Astrocyte (in vitro differentiated cells and primary cell): Measurements from ENCODE around the gene EXOC4. TPM values are rescaled to one million over a fixed set of nuclear protein-coding genes. Genes with fewer than 3 reads are reported as not detected.

Experiments used
- DNase-seq: peaks from one replicate; pipeline ENCODE4 v3.0.0-alpha.2; 2010; ENCODE audit warnings: low read depth
- FAIRE-seq: peaks from 2 replicates; lab custom pipeline; 2011; peaks lifted over from hg19 to GRCh38; lab: Jason Lieb, UNC
- H2AFZ ChIP-seq: 2 replicates; pipeline ENCODE4 v1.6.0; 2012; ENCODE audit warnings: low read depth, low read length, inconsistent platforms
- H3K27ac ChIP-seq: 2 replicates; pipeline ENCODE4 v1.5.1; 2011; ENCODE audit warnings: low read depth, low read length, inconsistent platforms
- H3K27me3 ChIP-seq: 2 replicates; pipeline ENCODE4 v1.6.0; 2011; ENCODE audit warnings: low read length, inconsistent platforms; ENCODE audit not compliant: insufficient read depth
- H3K36me3 ChIP-seq: 2 replicates; pipeline ENCODE4 v1.5.1; 2011; ENCODE audit warnings: low read length, inconsistent platforms; ENCODE audit not compliant: insufficient read depth
- H3K4me1 ChIP-seq: 2 replicates; pipeline ENCODE4 v1.5.1; 2011; ENCODE audit warnings: low read length, inconsistent platforms; ENCODE audit not compliant: insufficient read depth
- H3K4me2 ChIP-seq: 2 replicates; pipeline ENCODE4 v1.6.0; 2012; ENCODE audit warnings: low read length, inconsistent platforms
- H3K4me3 ChIP-seq: 2 replicates; pipeline ENCODE4 v1.5.1; 2011; ENCODE audit warnings: low read depth, mild to moderate bottlenecking, low read length, inconsistent platforms; ENCODE audit not compliant: insufficient read depth
- H3K79me2 ChIP-seq: 2 replicates; pipeline ENCODE4 v1.6.0; 2012; ENCODE audit warnings: mild to moderate bottlenecking, low read length, inconsistent platforms; ENCODE audit not compliant: insufficient read depth
- H3K9ac ChIP-seq: 2 replicates; pipeline ENCODE4 v1.6.0; 2012; ENCODE audit warnings: mild to moderate bottlenecking, low read length, inconsistent platforms
- H3K9me3 ChIP-seq: 2 replicates; pipeline ENCODE4 v1.5.1; 2012; ENCODE audit warnings: low read depth, mild to moderate bottlenecking, low read length, inconsistent platforms; ENCODE audit not compliant: insufficient read depth
- H4K20me1 ChIP-seq: 2 replicates; pipeline ENCODE4 v1.6.0; 2012; ENCODE audit warnings: low read length, inconsistent platforms; ENCODE audit not compliant: insufficient read depth
- H3K27ac Mint-ChIP-seq: one replicate; pipeline ENCODE4 v1.8.0; 2021; ENCODE audit warnings: mild to moderate bottlenecking, mixed read lengths; ENCODE audit not compliant: unreplicated experiment
- H3K27me3 Mint-ChIP-seq: one replicate; pipeline ENCODE4 v1.8.0; 2021; ENCODE audit warnings: low read depth, mixed read lengths; ENCODE audit not compliant: unreplicated experiment
- H3K36me3 Mint-ChIP-seq: one replicate; pipeline ENCODE4 v1.8.0; 2021; ENCODE audit warnings: low read depth, mixed read lengths; ENCODE audit not compliant: unreplicated experiment
- H3K4me1 Mint-ChIP-seq: one replicate; pipeline ENCODE4 v1.8.0; 2021; ENCODE audit warnings: low read depth, mixed read lengths; ENCODE audit not compliant: unreplicated experiment
- H3K4me3 Mint-ChIP-seq: one replicate; pipeline ENCODE4 v1.8.0; 2021; ENCODE audit warnings: mild to moderate bottlenecking, moderate library complexity, mixed read lengths; ENCODE audit not compliant: unreplicated experiment
- H3K9me3 Mint-ChIP-seq: one replicate; pipeline ENCODE4 v1.8.0; 2021; ENCODE audit warnings: mild to moderate bottlenecking, mixed read lengths; ENCODE audit not compliant: unreplicated experiment
- CTCF ChIP-seq: IDR thresholded peaks from 2 replicates; pipeline ENCODE4 v1.5.1; 2011; ENCODE audit warnings: low read depth, mild to moderate bottlenecking, inconsistent platforms, low read length, moderate library complexity; ENCODE audit not compliant: insufficient read depth
- EZH2 ChIP-seq: IDR thresholded peaks from 2 replicates; pipeline ENCODE4 v1.6.1; 2012; ENCODE audit warnings: mild to moderate bottlenecking, low read length, inconsistent platforms; ENCODE audit not compliant: insufficient read depth
- total RNA-seq: library from RNA; stranded (reverse); gene quantifications from 2 replicates; pipeline ENCODE4 v1.2.1, GENCODE V29; 2021

EXOC4 gene
- total RNA-seq, 1 donor from 2014 or later: 57.5 TPM

- TF ChIP-seq CTCF: no peak
- TF ChIP-seq EZH2: no peak
- no peak overlapping the region for H3K4me2 ChIP-seq
- no peak overlapping the region for H3K27ac ChIP-seq
- no peaks in the 10 kb centered on the region for H3K4me1 ChIP-seq
- H3K9ac ChIP-seq: no peak overlapping the region
- Mint-ChIP-seq H3K36me3 (peaks cover 6% of the 10 kb centered on the region), H3K9me3 (no peaks in the 10 kb centered on the region), H3K4me1 (peaks cover 3% of the 10 kb centered on the region), H3K27ac (no peak overlapping the region), H3K27me3 (no peaks in the 10 kb centered on the region), H3K4me3 (no peak overlapping the region)
- no peaks in the 10 kb centered on the region for H3K36me3 ChIP-seq
- H3K79me2 ChIP-seq: no peaks in the 10 kb centered on the region
- no peak overlapping the region for H3K4me3 ChIP-seq
- H3K9me3 ChIP-seq: no peaks in the 10 kb centered on the region
- H2AFZ ChIP-seq: no peak overlapping the region
- DNase-seq: no peak
- no peaks in the 10 kb centered on the region for H4K20me1 ChIP-seq
- no peaks in the 10 kb centered on the region for H3K27me3 ChIP-seq
- no peak for FAIRE-seq
Measured at GRCh38 chr7:133863362-133864061, 610.6 kb downstream of the EXOC4 start.

GRCh38 chr7:133869556-133869955 lies 616.7 kb downstream of the EXOC4 start:
- Mint-ChIP-seq H3K4me1 (peaks cover 5% of the 10 kb centered on the region), H3K36me3 (peaks cover 3% of the 10 kb centered on the region), H3K9me3 (peaks cover 2% of the 10 kb centered on the region), H3K27ac (no peak overlapping the region), H3K27me3 (no peaks in the 10 kb centered on the region), H3K4me3 (no peak overlapping the region)
- no peak for TF ChIP-seq EZH2
- no peak for TF ChIP-seq CTCF
- no peak for FAIRE-seq
- no peak overlapping the region for H3K27ac ChIP-seq
- no peaks in the 10 kb centered on the region for H3K9me3 ChIP-seq
- no peaks in the 10 kb centered on the region for H3K4me1 ChIP-seq
- H3K4me3 ChIP-seq: no peak overlapping the region
- no peaks in the 10 kb centered on the region for H4K20me1 ChIP-seq
- no peaks in the 10 kb centered on the region for H3K27me3 ChIP-seq
- H2AFZ ChIP-seq: no peak overlapping the region
- DNase-seq: no peak
- H3K4me2 ChIP-seq: no peak overlapping the region
- H3K79me2 ChIP-seq: no peaks in the 10 kb centered on the region
- H3K36me3 ChIP-seq: no peaks in the 10 kb centered on the region
- H3K9ac ChIP-seq: no peak overlapping the region

- Histone ChIP-seq H3K27me3 (no peaks in the 10 kb centered on the region), H3K9me3 (no peaks in the 10 kb centered on the region), H3K27ac (no peak overlapping the region), H4K20me1 (peaks cover 5% of the 10 kb centered on the region), H2AFZ (no peak overlapping the region), H3K4me2 (no peak overlapping the region), H3K9ac (no peak overlapping the region), H3K4me1 (no peaks in the 10 kb centered on the region), H3K36me3 (no peaks in the 10 kb centered on the region), H3K79me2 (no peaks in the 10 kb centered on the region), H3K4me3 (no peak overlapping the region)
- Mint-ChIP-seq H3K9me3 (peaks cover 2% of the 10 kb centered on the region), H3K27me3 (no peaks in the 10 kb centered on the region), H3K4me1 (peaks cover 5% of the 10 kb centered on the region), H3K4me3 (no peak overlapping the region), H3K27ac (no peak overlapping the region), H3K36me3 (no peaks in the 10 kb centered on the region)
- DNase-seq (no peak), FAIRE-seq (no peak)
- TF ChIP-seq EZH2 (no peak), CTCF (no peak)
Measured at GRCh38 chr7:133871757-133872156, 618.9 kb downstream of the EXOC4 start.
